NB4 (cell line): ENCODE measurements around the gene PCDHA13.

Experiments used
- DNase-seq: peaks from one replicate; pipeline ENCODE4 v3.0.0; 2010; ENCODE audit warnings: low read depth
- H3K4me3 ChIP-seq: one replicate; pipeline ENCODE4 v1.5.1; 2011; ENCODE audit warnings: mild to moderate bottlenecking, low read depth, low read length, moderate library complexity
- CTCF ChIP-seq: IDR thresholded peaks from one replicate; pipeline ENCODE4 v1.5.1; 2012; ENCODE audit warnings: low read depth, low read length
- MAX ChIP-seq: IDR thresholded peaks from 2 replicates; pipeline ENCODE4 v1.6.1; 2011; ENCODE audit warnings: low read depth, low read length
- MYC ChIP-seq: IDR thresholded peaks from 2 replicates; pipeline ENCODE4 v1.6.1; 2011; ENCODE audit warnings: low read depth, low read length
- POLR2A ChIP-seq: IDR thresholded peaks from 2 replicates; pipeline ENCODE4 v1.6.1; 2011; ENCODE audit warnings: mild to moderate bottlenecking; ENCODE audit not compliant: insufficient read length; ENCODE audit errors: extremely low read depth

The PCDHA13 gene

GRCh38 chr5:140916325-140916724 is 34.4 kb downstream of the PCDHA13 start:
- no peak for TF ChIP-seq CTCF
- TF ChIP-seq MYC = no peak
- no peak for TF ChIP-seq MAX
- no peak for TF ChIP-seq POLR2A
- DNase-seq = no peak
- H3K4me3 ChIP-seq = no peak overlapping the region

GRCh38 chr5:140923601-140924000 is 41.7 kb downstream of the PCDHA13 start:
- no peak for DNase-seq

GRCh38 chr5:140925806-140926442 is 44.0 kb downstream of the PCDHA13 start, which contains the start of gene PCDHAC1:
Gene PCDHAC1, plus strand, starts transcription at chr5:140926299. Its CDS starts 594 bp downstream, at chr5:140926893.
- no peak within 1 kb of the TSS for H3K4me3 ChIP-seq
- TF ChIP-seq CTCF = no peak
- no peak for TF ChIP-seq POLR2A
- no peak for TF ChIP-seq MAX
- no peak for TF ChIP-seq MYC
- no peak for DNase-seq

More at GRCh38 chr5:140923601-140924000, 41.7 kb downstream of the PCDHA13 start:
- H3K4me3 ChIP-seq = no peak overlapping the region
- TF ChIP-seq MAX = no peak
- no peak for TF ChIP-seq CTCF
- no peak for TF ChIP-seq MYC
- no peak for TF ChIP-seq POLR2A

- TF ChIP-seq POLR2A (no peak), MAX (no peak), MYC (no peak), CTCF (no peak)
- no peak for DNase-seq
- H3K4me3 ChIP-seq = no peak overlapping the region
These were observed 44.7 kb downstream of the PCDHA13 start for GRCh38 chr5:140926443-140927227.

- no peak for DNase-seq
- H3K4me3 ChIP-seq = no peak overlapping the region
- TF ChIP-seq MAX = no peak
- TF ChIP-seq CTCF = no peak
- no peak for TF ChIP-seq MYC
- TF ChIP-seq POLR2A = no peak
These were observed 45.3 kb downstream of the PCDHA13 start for GRCh38 chr5:140927228-140927573.
